H1 (cell line): ENCODE data around the gene PC. TPM values are rescaled to one million over a fixed set of nuclear protein-coding genes. Genes with fewer than 3 reads are reported as not detected.

Experiments
- FOSL1 ChIP-seq: IDR thresholded peaks from 2 replicates; pipeline ENCODE4 v1.6.1; 2011; ENCODE audit warnings: mild to moderate bottlenecking, low read depth, low read length, moderate library complexity; ENCODE audit not compliant: insufficient read depth
- RFX5 ChIP-seq: IDR thresholded peaks from 2 replicates; pipeline ENCODE4 v1.6.1; 2011; ENCODE audit warnings: low read depth, low read length, improper control_type of control experiment, borderline replicate concordance
- SIRT6 ChIP-seq: IDR thresholded peaks from one replicate; pipeline ENCODE4 v1.7.1; 2012; ENCODE audit warnings: low read length, inconsistent platforms
- SRF ChIP-seq: IDR thresholded peaks from 2 replicates; pipeline ENCODE4 v1.6.1; 2011; ENCODE audit warnings: mild to moderate bottlenecking, low read depth, low read length, moderate library complexity
- YY1 ChIP-seq: IDR thresholded peaks from 2 replicates; pipeline ENCODE4 v1.6.1; 2011; ENCODE audit warnings: low read depth, mild to moderate bottlenecking, low read length
- ZNF274 ChIP-seq: IDR thresholded peaks from 2 replicates; pipeline ENCODE4 v1.7.0; 2012; ENCODE audit warnings: low read length, borderline replicate concordance; ENCODE audit errors: extremely low read depth
- polyA plus RNA-seq, 7 experiments: library from polyadenylated mRNA; depleted of rRNA in 3 of 7; stranded (reverse) in 5 of 7; unstranded in 2 of 7; fragments of >200 nt in 5 of 7; fragments of 200-250 nt in 2 of 7; gene quantifications; 1 replicate in 5 of 7; 2 replicates in 1 of 7; 4 replicates in 1 of 7; pipeline versions ENCODE4 v1.2.1 to v1.2.3, GENCODE V29; 2011 to 2013; ENCODE audit warnings: missing spikeins in 2 of 7, mixed read lengths in 2 of 7
- total RNA-seq: library from RNA; stranded (reverse); fragmentation: NEBNext Ultra II Directional; extraction: Animal tissue kit (Norgen Biotek cat#: 25700); gene quantifications from 2 replicates; pipeline ENCODE4 v1.2.1, GENCODE V29; 2021

The PC gene
- total and polyA plus RNA-seq, 2 of the 8 experiments (the other 6 are each of a cell fraction or from before 2014, with no cell fraction given): 11.5 to 27.5 TPM

- TF ChIP-seq ZNF274: no peak
- TF ChIP-seq SRF: no peak
- TF ChIP-seq SIRT6: no peak
- no peak for TF ChIP-seq YY1
- TF ChIP-seq FOSL1: no peak
- no peak for TF ChIP-seq RFX5
These were observed 88.7 kb downstream of the PC start (continued) for GRCh38 chr11:66869567-66869870.
